ENCODE measurements around the gene LIPC.

Gene LIPC

GRCh38 chr15:58583171-58583908 is 151.5 kb downstream of the LIPC start:
- no peak for DNase-seq (ENCODE audit: low read depth, low spot score)
- in situ Hi-C loops (cut with HindIII; ENCODE audit: low sequenced_read_pairs) = no loop called here
- H3K4me3 ChIP-seq (ENCODE audit: low read depth, low read length) = no peak overlapping the region
- no peak for TF ChIP-seq CTCF (IDR thresholded peaks at IDR 0.05; ENCODE audit: low read depth, low read length)

- no peak for TF ChIP-seq CTCF (IDR thresholded peaks at IDR 0.05; ENCODE audit: low read depth, low read length)
- in situ Hi-C loops (cut with HindIII; ENCODE audit: low sequenced_read_pairs) = no loop called here
- DNase-seq (ENCODE audit: low read depth, low spot score) = no peak
- no peak overlapping the region for H3K4me3 ChIP-seq (ENCODE audit: low read depth, low read length)
These were observed 153.1 kb downstream of the LIPC start for GRCh38 chr15:58584789-58585461.

- in situ Hi-C loops (cut with HindIII; ENCODE audit: low sequenced_read_pairs) = no loop called here
- TF ChIP-seq CTCF (IDR thresholded peaks at IDR 0.05; ENCODE audit: low read depth, low read length) = no peak
- DNase-seq (ENCODE audit: low read depth, low spot score) = no peak
- no peak overlapping the region for H3K4me3 ChIP-seq (ENCODE audit: low read depth, low read length)
These were observed 154.1 kb downstream of the LIPC start for GRCh38 chr15:58585693-58586443.

GRCh38 chr15:58587486-58587885 is 155.7 kb downstream of the LIPC start:
- H3K4me3 ChIP-seq (ENCODE audit: low read depth, low read length) = no peak overlapping the region
- in situ Hi-C loops (cut with HindIII; ENCODE audit: low sequenced_read_pairs) = no loop called here
- no peak for DNase-seq (ENCODE audit: low read depth, low spot score)
- no peak for TF ChIP-seq CTCF (IDR thresholded peaks at IDR 0.05; ENCODE audit: low read depth, low read length)

- TF ChIP-seq CTCF (IDR thresholded peaks at IDR 0.05; ENCODE audit: low read depth, low read length) = no peak
- in situ Hi-C loops (cut with HindIII; ENCODE audit: low sequenced_read_pairs) = no loop called here
- H3K4me3 ChIP-seq (ENCODE audit: low read depth, low read length) = no peak overlapping the region
- no peak for DNase-seq (ENCODE audit: low read depth, low spot score)
These were observed 156.3 kb downstream of the LIPC start for GRCh38 chr15:58588096-58588495.

- no peak for DNase-seq (ENCODE audit: low read depth, low spot score)
- in situ Hi-C loops (cut with HindIII; ENCODE audit: low sequenced_read_pairs) = no loop called here
- TF ChIP-seq CTCF (IDR thresholded peaks at IDR 0.05; ENCODE audit: low read depth, low read length) = no peak
These were observed 157.3 kb downstream of the LIPC start for GRCh38 chr15:58589047-58589446.

More at GRCh38 chr15:58589047-58589446, 157.3 kb downstream of the LIPC start:
- H3K4me3 ChIP-seq (ENCODE audit: low read depth, low read length) = no peak overlapping the region
